Activated CD8-positive, alpha-beta memory T cell treated with anti-CD3 and anti-CD28 coated beads, Interleukin-2, amount 50 U/mL, for 24 hours (primary cell): ENCODE results near the gene TULP1.

ENCODE experiments used
- DNase-seq: peaks from one replicate; pipeline ENCODE4 v3.0.0-alpha.2; 2020; ENCODE audit errors: extremely low read depth

Gene TULP1

DNA sequence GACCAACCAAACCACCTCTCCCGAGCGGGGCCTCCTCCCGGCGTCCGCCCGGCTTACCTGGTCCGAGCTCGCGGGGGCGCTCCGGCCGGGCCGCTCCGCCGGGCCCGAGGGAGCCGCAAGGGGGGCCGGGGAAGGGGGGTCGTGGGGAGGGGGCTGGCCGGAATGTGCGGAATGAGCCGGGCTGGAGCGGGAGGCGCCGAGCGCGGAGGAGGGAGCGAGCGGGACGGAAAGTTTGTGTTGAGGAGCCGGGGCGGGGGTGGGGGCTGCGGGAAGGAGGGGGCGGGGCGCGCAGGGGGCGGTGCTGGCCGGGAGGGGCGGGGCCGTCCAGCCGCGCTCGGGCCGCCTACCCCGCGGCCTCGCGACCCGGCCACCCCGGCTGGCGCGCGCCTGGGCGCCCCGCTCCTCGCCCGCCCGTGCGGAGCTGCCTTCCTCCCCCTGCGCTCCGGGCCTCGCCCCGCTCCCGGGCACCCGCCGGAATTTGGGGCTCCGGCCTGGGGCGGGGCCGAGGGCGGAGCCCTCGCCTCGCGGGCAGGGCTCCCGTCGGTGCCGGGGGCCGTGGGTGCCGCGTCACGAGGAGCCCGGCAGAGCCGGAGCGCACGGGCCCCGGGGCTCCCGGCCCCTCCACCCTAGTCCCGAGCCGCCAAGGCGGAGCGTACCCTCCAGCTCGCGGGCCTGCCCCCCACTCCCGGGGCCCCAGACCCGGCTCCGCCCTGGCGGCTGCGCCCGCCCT lies 15.7 kb downstream of the TULP1 start, which contains the start of gene TEAD3:
TEAD3 (minus strand) TSS at position 239 of the 730 bp plus-strand sequence.
- DNase-seq: no peak

DNA sequence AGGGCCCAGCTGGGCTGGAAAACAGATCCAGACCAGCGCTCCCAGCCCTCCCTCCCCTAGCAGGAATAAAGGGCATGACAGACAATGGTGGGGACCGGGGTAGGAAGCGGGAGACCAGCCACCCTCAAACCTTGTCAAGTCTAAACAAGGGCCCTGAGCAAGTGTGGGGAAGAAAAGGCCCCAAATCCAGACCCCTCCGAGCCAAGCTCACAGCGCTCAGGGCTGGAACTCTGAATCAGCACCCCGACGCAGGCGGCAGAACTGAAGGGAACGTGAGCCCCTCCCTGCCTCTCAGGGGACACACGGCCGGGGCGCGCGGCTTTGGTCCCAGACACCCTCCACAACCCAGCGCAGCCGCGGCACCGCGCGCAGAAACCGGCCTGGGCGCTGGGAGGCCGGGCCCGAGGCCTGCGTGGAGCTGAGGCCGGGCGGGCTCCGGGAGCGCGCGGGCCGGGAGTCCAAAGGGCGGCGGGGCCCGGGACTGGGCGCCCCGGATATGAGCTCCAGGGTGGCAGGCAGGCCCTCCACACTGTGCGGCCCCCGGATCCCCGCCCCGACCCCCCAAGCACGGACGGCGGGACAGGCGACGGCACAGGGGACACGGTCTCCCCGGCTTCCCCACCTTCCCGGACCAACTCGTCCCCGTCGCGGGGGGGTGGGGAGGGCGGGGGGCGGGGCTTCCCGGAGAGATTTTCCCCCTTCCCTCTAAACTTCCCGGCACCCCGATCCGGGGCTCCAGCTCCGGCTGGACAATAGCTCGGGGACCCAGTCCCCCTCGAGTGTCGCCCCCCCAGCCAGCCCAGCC lies 16.5 kb downstream of the TULP1 start:
- DNase-seq: no peak

DNA sequence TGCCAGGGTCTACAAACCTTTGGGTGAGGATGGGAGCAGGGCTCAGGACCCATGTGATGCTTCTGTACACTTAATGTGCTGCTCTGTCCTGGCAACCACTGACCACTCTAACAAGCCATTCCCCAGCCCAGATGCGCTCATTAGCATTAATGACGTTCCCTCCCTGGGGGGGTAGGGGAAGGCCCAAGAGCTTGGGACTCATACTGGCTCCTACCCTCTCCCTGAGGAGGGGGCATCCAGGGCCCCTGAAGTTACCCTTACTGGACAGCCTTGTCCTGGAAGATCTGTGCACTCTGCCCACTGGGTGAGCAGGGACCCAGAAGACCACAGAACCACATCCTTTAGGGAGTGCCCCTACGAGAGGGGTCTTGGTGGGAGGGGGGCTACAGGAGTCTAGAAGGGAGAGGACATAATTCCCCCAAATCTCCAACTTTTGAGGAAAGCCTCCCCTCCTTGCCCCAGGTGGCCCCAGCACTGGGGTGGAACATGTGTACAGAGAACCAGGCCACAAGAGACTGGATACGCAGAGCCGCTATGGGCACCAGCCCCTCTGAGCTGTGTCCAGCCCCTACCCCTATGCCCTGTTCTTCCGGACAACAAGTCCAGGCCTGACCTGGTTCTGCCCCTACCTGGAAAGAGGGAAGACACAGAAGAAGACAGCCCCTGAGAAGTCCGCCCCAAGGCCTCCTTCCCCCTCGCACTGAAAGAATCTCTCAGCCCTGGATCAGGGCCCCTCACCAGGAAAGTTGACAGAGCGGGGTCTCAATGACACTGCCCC lies 17.2 kb downstream of the TULP1 start:
- no peak for DNase-seq

DNA sequence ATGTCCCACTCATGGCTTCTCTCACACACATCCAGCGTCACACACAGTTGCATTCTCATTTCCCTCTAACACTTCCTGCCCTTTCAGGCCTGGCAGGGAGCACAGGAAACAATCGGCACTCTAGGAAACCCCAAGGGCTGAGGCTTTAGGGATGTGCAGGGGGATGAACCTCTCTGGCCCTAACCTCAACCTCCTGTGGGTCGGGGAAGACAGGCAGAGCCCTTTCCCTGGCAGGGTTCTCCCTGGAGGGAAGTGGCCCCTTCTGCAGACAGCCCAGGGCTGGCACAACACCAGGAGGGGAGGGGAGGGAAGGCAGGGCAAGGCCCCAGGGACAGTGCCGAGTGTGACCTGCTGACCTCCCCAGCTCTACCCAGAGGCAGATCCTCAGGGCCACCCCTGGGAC lies 18.5 kb downstream of the TULP1 start:
- DNase-seq: no peak

DNA sequence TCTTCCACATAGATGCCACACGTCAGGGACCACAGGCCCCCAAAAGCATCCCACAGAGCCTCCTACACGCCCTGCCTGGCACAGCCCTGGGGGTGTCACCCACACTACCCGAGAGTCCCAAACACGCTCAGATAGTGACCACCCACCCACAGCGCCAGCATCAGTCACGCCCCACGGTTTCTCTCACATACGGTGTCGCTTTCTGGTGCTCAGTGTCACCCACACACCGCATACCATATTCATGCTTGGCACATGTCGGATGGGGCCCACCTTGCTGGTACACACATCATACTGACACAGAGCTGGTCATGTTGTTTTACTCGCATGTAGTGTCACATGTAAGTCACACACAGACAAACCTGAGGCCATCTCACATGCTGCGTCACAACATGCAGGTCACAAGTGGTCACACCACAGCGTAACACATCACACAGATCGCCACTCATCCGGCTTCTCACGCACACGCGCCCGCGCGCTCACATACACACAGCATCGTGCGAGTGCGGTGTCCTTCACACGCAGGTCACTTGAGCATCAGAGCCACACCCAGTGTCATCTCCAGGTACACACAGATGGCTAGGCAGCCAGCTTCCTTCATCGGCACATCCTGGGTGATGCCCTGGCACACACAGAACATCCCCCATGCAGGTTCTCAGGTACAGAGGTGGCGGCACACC lies 19.3 kb downstream of the TULP1 start:
- no peak for DNase-seq

DNA sequence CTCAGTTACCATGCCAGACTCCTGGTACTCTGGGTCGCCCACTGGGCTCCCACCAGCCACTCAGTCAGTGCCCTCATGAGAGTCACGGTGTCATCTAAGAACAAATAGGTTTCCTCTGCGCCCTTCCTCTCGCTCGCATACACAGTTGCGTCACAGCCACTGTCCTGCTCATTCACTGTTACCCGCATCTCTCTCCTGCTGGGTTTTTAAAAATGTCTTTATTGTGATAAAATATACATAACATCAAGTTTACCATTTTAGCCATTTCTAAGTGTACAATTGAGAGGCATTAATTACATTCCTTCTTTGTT lies 19.8 kb downstream of the TULP1 start:
- DNase-seq: no peak

DNA sequence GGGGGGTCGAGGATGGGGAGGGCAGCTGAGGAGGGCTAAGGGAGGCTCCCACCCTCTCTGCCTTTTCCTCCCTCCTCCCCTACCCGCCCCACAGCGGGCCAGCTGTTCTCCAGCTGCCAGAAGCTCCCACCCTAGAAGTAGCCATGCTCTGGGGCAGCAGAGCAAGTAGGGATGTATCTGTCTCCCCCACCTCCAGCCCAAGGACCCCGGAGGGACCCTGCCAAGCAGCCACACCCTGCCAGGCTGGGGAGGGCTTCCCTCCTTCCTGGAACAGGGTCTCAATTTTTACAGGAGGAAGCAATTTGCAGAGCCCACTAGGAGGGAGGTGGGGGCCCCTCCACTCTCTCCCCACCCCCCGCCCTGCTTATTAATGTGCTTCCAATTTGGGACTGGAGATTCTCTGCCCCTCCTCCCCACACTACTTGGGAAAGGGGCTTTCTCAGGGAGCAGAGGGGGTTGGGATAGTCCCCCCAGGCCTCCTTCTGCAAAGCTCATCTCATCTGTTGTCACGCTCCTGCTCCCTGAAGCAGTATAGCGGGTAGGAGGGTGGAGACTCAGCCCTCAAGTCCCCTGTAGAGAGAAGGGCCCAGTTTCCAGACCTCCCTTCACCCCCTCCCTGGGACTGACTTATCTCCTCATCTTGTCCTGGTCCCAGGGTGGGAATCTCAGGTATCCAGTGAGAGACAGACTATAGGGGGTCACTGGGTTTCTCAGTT lies 20.3 kb downstream of the TULP1 start:
- no peak for DNase-seq

DNA sequence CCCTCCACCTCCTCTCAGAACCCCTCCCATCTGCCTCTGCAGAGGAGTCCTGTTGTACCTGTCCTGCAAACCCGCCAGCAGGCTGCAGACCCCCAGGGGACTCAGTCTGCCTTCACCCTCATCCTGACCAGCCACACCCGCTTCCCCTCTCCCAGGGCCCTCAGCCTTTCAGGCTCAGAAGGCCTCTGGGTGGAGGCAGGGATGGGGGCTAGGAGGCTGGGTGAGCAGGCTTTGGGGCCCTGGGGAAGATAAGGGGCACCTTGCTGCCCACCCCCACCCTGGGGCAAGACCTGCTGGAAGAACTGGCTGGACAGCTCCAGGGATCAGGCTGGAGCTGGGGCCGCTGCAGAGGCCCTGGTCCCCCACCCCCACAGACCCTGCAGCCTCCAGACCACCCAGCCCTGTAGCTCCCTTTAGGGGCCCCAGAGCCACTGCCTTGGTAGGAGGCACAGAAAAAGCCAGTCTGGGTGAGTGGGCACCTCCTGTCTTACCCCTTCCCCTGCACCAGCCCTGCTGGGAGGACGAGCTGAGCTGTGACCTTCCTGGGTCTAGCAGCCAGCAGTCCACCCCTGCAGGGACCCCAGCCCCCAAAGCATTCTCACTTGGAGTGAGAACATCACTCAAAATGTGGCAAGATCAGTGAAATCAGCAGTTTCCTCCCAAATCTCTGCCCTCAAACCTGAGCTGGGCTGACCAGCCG lies 21.0 kb downstream of the TULP1 start:
- no peak for DNase-seq

DNA sequence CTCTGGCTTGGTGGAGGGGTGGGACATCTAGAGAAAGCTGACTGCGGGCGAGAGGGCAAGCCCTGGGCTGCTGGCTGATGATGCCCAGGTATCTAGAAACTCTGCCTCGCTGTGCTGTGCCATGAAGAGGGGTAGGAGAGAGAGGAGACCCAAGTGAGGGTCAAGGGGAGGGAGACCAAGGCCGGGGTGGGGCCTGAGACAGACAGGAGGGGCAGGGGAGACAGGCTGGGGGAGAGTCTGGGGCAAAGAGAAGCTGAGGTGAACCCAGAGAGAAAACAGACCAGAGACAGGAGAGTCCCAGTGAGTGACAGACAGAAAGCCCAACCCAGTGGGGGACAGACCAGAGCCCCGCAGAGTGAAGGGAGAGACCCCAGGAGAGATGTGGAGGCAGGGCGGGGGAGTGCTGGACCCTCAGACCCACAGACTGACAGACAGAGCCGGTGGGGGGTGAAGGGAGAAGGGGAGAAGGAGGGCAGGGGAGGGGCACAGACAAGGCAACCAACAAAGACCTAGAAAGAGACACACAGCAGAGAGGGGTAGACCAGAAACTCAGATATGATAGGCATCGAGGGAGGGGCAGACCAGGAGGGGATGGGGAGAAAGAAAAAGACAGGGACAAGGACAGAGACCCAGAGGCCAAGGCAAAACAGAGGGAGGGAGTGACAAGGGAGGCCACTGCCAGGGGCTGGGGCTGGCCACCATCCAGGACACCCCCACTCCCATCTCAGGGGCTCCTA lies 21.7 kb downstream of the TULP1 start:
- no peak for DNase-seq

DNA sequence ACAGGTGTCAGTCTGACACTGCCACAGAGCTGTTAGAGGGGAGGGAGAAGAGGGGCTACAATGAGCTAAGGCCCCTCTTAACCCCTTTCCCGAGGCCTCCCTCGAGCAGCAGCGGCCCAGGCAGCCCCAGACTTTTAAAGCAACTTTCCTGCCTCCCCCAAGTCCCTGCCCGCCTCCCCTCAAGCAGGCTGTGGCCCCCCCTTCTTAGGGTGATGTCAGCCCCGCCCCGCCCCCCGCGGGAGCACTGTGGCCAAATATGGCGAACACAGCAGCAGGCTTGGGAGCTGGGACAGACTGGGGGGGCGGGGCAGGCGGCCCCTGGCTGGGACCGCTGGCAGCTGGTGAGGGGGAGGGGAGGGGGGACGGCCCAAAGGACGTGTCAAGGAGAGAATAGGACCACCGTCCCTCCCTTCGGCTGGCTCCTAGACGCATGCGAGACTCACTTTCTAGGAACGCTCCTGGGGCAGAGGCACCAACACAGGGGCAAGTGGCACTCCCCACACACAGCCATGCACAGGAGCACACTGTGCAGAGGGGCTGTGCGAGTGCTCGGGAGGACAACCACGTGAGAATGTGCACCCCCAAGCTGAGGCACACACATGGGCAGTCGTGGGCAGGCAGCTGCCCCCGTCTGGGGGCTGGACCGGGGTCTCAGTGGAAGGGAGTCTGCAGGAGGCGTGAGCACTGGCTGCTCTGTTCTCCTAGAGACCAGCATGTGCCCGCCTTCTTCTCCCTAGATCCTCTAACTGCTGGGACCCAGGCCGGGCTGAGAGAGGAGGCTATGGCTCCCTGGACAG lies 22.5 kb downstream of the TULP1 start:
- DNase-seq: no peak

DNA sequence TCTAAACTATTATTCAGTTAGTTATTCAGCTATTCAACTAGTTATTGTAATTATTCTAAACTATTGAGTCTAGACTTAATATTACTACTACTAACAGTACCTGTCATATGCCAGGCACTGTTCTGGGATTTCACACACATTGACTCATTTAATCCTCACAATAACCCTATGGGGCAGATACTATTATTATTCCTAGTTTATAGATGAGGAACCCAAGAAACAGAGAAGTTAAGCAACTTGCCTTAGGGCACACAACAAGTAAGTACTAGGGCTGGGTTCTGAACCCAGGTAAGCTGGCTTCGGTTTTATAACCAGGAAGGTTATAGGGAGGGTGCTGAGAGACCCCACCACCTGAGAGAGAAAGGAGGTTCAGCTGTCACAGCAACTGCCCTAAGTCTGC lies 23.6 kb downstream of the TULP1 start:
- no peak for DNase-seq

DNA sequence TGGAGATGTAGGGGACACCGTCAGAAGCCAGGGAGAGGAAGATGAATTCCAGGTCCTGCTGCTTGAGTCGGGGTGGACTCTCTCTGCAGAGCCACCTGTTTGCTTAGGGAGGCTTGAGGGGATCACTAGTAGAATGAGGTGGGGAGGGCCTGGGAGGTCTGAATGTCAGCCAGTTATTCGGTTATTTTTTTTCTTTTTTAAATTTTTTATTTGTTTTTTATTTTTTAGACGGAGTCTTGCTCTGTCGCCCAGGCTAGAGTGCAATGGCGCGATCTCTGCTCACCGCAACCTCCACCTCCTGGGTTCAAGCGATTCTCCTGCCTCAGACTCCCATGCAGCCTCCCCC lies 24.2 kb downstream of the TULP1 start:
- DNase-seq: no peak

DNA sequence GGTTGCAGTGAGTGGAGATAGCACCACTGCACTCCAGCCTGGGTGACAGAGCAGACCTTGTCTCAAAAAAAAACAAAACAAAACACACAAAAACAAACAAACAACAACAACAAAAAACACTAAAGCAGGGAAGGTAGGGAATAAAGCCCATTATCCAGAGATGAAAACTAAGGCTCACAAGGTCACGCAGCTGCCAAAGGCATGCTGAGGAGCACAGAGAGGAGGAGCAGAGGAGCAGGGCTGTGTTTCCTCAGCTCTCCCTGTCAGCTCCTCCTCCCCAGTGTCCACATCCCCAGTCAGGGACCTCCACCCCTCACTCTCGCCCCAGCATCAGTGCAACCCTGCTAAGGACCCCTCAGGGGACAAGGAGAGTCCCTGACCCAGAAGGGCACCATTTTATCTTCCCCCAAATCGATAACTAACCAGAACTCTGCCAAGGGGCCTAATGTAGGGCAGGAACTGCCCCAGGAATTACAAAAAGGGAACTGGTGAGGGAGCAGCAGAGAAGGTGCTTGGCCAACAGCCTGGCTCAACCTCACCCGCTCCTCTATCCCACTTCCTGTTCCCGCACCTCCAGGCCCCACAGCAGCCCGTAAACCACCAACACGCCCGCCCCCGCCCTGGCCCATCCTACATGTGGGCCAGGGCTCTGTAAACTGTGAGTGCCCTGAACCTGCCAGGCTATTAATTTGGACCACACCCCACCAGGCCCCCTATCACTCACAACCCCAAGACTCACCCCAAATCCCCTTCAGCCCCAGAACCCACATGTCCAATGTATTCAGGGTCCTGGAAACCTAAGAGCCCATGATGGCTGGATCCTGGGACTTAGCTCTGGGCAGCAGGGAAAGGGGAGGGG lies 24.8 kb downstream of the TULP1 start:
- no peak for DNase-seq

DNA sequence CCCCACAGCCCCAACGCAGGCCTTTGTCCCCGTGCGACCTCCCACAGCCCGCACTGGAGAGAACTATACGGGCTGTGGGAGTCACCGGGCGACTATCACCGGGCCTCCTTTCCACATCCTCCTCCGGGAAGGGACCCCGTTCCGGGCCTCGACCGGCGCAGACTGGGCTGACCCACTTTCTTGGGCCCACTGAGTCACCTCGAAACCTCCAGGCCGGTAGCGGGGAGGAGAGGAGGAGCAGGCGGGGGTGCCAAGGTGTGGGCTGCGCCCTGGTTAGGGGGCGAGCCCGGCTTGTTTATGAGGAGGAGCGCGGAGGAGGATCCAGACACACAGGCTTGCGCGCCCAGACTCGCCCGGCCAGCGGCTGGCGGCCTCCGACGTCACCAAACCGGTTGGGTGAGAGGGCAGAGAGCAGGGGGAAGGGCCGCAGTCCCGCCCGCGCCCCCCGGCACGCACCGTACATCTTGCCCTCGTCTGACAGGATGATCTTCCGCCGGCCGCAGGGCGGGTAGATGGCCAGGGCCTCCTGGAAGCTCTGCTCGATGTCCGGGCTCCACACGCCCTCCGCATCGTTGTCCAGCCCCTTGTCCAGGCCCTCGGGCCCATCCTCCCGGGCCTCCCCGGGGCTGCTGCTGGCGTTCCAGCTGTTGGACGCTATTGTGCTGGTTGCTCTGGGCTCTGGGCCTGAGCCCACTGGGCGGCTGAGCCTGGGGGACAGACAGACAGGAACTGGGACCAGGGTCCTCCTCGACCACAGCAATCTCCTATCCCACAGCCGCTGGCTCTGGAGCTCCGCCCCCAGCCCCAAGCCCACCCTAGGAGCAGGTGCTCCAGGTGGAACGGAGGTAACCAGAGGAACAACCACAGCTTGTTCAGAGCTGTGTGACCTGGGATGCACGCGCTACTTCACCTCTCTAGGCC lies 26.4 kb downstream of the TULP1 start:
- DNase-seq: no peak

DNA sequence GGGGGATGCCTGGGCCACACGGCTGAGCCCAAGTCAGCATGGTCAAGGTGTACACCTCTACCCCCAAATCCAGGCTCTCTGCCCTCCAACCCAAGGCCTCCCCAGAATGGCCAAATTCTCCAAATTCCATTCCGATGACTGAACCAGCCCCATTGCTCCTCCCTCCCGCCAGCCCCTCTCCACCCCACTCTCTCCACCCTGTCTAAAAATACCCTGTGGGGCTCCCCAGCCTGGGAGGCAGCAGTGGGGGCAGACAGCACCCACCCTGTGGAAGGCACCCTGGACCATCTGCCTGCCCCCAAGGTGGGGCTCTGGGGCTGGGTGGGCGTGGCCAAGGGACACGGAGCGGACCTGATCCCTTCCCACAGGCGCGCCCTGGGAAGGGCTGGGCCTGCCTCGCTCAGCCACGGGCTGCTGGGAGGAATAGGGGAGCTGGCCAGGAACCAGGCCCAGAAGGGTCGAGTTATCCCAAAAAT lies 27.3 kb downstream of the TULP1 start:
- no peak for DNase-seq

DNA sequence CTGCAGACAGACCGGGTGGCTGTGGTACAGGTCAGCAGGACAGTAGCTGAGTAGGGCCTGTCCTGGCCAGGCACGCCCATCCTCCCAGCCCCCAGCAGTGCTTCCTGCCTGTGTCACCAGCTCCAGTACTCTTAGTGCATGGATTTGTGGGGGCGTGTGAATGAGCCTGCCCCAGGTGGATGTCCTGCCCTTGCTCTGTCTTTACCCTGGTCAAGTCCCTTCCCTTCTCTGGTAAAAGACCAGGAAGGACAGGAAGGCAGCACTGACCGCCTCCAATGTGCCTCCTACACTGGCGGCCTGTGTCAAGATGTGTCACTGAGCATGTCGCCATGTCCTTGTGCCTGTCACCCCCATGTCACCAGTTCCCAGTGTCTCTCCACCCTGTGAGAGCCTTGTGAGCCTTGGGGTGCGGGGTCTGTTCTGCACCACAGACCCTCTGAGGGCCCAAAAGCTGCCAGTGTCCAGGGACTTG lies 27.7 kb downstream of the TULP1 start:
- DNase-seq: no peak
